GM19239 (cell line): Measurements from ENCODE around the gene ZNF468.
"Not testable (repeated sequence)": the region's sequence is repeated elsewhere in the genome, so short reads cannot be mapped to it uniquely, and the experiment has no call there.

ENCODE experiments used
- DNase-seq: peaks from one replicate; pipeline ENCODE4 v3.0.0; 2011; ENCODE audit warnings: low spot score; ENCODE audit not compliant: insufficient read length
- FAIRE-seq: peaks from 2 replicates; lab custom pipeline; 2011; peaks lifted over from hg19 to GRCh38; lab: Jason Lieb, UNC

ZNF468 gene

DNA sequence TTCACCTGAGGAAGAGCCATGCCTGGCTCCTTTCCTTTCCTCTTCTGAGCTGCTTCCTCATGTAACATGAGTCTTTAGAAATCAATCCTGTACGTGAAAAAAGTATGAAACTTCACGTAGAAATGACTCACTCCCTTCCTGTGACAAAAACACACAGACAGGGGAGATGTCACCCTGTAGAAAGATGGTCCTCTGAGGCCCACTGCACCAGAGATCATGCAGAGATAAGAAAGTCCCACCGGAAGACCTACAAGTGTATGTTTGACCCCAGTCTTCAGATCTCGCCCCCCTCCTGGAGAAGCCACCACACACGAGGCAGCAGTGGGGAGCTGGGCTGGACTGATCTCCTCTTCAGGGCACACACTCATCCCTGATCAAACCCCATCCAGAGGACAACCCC, 23.9 kb downstream of the ZNF468 start:
- FAIRE-seq, DNase-seq: not testable (repeated sequence)

- FAIRE-seq: not testable (repeated sequence)
Observed at GRCh38 chr19:52829866-52830265, 27.6 kb downstream of the ZNF468 start.

DNA sequence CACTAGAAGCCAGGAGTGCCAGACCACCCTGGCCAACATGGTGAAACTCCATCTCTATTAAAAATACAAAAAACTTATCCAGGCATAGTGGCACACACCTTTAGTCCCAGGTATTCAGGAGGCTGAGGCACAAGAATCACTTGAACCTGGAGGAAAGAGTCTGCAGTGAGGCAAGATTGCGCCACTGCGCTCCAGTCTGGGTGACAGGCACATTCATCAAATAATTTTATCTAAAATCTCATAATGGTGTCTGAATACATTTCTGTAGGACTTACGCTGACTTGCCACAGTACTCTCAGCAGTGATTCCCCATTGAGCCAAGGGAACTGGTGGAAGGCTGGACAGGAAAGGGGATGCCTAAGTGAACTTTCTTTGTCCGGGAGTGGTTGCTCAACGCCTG, 31.7 kb downstream of the ZNF468 start:
- FAIRE-seq (no peak), DNase-seq (no peak)

More at GRCh38 chr19:52829866-52830265, 27.6 kb downstream of the ZNF468 start:
- not testable (repeated sequence) for DNase-seq

DNA sequence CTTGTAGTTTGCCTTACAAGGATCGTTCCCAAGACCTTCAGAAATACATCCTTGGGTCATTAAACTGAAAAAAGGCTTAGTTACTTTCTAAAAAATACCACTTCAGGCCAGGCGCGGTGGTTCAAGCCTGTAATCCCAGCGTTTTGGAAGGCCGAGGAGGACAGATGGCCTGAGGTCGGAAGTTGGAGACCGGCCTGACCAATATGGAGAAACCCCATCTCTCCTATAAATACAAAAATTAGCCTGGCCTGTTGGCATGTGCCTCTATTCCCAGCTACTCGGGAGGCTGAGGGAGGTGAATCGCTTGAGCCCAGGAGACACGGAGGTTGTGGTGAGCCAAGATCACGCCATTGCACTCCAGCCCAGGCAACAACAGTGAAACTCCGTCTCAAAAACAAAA, 33.7 kb downstream of the ZNF468 start:
- no peak for FAIRE-seq
- DNase-seq: no peak

DNA sequence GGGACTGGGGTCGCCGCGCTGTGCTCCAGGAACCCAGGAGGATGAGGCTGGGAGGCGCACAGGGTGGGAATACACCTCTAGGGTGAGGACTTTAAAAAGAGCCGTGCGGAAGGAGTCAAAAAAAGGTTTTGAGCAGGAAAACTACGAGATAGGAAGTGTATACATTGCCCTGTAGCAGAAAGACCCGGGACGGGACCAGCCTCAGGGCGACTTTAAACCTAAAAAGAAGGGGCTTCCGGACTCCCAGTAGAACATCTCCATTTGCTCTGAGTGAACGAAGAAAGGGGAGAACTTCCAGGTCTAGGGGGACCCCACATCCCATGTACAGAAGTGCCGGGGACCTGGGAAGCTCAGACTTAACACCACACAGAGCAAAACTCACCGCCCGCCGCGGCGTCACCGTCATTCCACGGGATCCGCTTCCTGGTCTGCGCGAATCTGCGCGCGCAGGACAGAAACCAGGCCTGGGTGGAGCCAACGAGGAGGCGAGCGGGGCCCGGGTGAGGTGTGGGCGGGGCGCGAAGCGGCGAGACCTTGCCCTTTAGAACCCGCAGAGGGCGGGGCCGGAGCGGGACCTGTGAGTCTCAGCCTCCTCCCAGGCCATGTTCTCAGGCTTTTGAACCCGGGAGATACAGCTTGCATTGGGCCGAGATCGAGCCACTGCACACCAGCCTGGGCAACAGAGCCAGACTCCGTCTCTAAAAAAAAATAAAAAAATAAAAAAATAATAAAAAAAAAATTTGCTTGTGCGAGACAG, 36.0 kb downstream of the ZNF468 start, which contains the start of gene ZNF28:
ZNF28 (minus strand) TSS at position 430 of the 757 bp plus-strand sequence. CDS start 3,675 bp downstream, outside the sequence.
- peak; percentile 100 for FAIRE-seq
- DNase-seq: not testable (repeated sequence)

GRCh38 chr19:52820472-52821203, 36.8 kb downstream of the ZNF468 start:
- DNase-seq: not testable (repeated sequence)
- peak; percentile 31 for FAIRE-seq

- FAIRE-seq (no peak), DNase-seq (no peak)
Observed at GRCh38 chr19:52809801-52810200, 47.6 kb downstream of the ZNF468 start.

GRCh38 chr19:52799950-52800640, 57.3 kb downstream of the ZNF468 start:
- DNase-seq, FAIRE-seq: not testable (repeated sequence)

DNA sequence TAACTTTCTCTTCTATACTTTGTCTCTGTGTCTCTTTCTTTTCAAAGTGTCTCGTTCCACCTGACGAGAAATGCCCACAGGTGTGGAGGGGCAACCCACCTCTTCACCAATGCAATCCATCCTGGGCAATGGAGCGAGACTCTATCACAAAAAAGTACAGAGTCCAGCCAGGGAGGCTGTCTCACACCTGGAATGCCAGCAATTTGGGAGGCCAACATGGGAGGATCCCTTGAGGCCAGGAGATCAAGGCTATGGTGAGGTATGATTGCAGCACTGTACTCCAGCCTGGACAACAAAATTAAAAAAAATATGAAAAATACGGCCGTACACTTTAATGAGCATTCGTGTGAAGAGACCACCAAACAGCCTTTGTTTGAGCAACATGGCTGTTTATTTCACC, 68.0 kb downstream of the ZNF468 start:
- FAIRE-seq (no peak), DNase-seq (no peak)
